CD4-positive, alpha-beta T cell treated with Interleukin-2 at 100 ng/mL for 4 hours (primary cell): ENCODE data around the gene FYN.
"Not testable (repeated sequence)": the region's sequence is repeated elsewhere in the genome, so short reads cannot be mapped to it uniquely, and the experiment has no call there.

Experiments used
- DNase-seq: peaks from one replicate; pipeline ENCODE4 v3.0.0-alpha.2; 2020; ENCODE audit warnings: low spot score

FYN gene

DNA sequence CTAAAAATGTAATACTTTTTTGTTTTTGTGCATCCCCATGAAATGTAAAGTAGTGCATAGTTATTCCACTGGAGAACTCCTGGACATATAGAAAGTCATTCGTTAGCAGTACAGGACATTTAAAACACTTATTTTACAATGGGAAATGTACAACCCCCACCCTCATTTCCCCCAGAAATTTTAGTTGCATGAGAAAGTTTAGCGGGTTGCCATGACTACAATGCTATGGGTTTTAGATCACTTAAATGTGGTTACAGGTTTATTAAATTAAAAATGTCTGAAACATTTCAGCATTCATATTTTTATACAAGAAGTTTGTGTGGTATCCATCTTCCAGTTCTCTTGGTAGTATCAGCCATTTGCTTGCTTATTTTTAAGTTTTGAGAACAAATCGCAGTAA, 212.7 kb downstream of the FYN start:
- no peak for DNase-seq

DNA sequence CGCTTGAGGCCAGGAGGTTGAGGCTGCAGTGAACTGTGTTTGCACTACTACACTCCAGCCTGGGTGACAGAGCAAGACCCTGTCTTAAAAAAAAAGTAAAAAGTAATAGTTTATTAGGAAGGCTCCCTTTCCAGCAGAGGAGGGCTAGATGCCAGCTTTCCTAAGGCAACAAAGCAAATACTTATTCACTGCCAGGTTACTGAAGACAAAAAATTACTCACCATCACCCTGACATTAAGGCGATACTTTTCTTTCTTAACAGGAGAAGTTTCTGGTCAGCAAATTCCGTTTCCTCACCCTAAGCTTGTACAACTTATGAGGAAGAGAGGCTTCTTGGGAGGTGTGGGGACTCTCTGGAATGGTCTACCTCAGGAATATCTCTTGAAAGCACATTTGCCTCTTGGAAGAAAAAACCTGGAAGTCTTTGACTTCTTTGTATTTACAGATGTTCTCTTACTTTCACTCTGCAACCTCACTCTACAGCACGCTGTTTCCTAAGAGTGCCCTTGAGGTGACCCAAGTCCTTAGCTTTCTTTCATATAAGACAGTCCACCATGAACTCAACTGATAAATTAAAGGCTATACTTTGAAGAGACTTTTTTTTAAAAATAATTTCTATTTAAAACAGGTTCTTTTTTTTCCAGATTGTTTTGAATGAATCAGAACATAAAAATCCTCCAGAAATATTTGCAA, 214.6 kb downstream of the FYN start:
- no peak for DNase-seq

DNA sequence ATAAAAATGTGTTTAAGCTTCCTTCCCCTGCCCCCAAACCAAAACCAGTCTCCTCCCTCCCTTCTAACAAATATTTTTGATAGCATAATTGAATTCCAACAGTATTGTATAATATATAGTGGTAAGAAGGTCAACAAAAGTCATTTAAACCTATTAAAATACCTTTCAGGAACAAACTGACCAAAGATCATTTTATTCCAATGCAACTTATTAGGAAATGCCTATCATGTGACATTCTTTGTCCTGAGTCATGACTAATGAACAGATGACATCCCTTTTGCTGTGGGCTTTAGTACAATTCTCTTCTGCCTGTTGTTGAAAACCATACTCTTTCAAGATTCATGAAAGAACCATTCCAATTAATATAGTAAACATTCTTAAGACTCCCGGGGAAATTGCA, 216.1 kb downstream of the FYN start:
- DNase-seq: no peak

DNA sequence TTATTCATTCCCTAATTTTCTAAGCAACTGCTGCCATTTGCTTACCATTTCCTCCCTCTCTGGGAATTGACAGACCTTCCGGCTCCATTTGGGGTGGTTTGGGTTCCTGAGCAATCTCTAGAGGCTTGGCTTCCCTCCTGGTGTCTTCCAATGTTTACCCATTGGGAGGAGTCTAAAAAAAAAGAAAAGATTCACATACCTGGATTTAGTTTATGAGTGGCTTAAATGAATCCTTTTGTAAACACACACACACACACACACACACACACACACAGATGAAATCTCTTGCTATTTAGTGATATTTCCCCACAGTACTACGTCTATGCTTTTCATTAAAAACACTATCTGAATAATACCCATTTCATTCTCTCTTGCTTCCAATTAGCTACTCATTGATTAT, 219.3 kb downstream of the FYN start:
- DNase-seq: no peak

DNA sequence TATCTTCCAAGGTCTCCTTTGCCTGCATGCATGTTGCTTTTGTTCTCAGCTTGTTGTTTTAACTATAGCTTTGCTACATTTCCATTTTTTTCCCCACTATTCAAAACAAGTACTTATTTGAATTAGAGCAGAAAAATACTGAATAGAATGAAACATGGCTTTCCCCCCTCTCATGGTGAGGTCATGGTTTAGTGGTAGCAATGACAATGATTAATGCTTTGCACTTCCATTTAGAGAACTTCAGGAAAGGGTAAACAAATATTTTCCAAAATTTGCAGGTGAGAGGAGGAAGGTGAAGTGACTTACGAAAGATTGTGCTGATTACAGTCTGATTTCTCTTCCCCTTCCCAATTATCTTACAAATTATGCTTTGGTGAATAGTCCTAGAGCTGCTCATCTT, 219.8 kb downstream of the FYN start:
- no peak for DNase-seq

DNA sequence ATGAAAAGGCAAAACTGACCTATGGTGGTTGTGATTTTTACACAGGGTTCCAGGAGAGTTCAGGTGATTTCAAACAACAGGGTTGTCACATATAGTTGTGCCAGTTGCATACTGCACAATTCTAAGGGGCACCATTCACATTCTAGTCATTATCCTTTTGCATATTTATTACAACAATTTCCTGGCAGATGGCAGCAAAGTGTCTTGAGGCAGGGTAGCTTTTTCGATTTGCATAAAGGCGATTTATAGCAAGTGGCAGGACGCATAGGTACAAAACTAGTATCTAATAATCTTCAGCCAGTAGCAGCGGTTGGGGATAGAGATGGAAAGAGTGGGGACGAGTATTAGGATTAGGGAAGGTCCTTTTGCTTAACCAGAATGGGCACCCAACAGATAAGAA, 221.1 kb downstream of the FYN start:
- DNase-seq: no peak

DNA sequence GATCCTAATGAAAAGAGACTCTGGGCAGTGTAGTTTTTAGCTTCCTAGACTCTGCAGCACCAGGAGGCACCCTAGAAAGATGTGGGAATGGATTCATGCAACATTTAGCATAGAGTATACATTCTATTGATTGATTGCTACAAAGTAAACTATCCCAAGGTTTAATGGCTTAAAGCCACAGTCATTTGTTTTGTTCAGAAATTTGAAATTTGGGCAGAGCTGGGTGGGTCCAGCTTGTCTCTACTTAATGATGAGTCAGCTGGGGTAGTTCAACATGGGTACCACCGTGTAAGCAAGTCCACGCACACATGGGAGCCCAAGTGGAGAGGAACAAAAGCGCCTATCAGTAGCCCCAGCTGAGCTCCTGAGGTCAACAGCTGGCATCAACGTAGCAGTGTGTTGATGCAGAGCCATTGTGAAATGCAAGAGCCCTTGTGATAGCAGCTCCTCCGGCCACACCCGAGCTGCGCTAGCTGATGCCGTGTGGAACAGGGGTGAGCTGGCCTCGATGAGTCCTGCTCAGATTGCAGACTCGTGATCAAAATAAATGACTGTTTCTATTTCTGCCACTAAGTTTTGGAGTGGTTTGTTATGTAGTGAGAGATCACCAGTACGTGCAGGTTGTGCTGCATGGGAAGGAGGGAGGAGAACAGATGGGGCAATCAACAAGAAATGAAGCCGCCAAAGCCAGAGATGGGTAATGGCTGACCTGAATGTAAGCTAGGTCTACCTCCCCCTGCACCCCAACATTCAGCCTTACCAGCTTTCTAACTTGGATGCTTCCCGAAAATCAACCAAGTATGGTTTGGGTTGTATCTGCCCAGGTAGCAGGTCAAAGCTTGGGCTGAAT, 221.8 kb downstream of the FYN start:
- no peak for DNase-seq

DNA sequence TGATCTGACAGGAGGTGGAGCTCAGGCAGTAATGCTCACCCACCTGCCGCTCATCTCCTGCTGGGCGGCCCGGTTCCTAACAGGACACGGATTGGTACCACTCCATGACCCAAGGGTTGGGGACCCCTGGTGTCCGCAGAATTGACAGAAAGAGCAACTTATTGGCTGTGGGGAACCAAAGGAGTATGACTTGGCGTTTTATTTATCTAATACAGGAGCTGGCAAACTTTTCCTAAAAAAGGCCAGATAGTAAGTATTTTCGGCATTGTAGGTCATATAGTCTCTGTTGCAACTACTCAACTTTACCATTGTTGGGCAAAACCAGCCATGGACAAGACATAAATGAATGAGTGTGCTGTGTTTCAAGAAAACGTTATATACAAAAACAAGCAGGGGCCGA, 223.2 kb downstream of the FYN start:
- no peak for DNase-seq

DNA sequence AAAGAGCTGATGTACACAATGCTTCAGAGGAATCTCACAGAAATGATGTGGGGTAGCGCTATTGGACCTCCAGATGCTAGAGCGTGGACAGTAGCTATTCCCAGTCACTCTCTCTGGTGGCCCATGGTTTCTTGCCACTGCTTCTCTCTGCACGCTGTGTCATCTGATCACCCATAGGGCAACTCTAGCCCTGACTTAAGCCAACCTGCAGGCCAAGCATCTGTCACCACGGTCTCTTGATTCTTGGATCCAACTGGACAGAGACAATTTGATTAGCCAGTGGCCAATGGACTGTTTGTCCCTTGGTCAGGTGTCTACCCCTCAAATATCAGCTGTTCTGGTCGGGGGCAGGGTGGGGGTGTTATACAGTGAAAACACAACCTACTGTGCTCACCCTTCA, 225.2 kb downstream of the FYN start:
- DNase-seq: no peak

DNA sequence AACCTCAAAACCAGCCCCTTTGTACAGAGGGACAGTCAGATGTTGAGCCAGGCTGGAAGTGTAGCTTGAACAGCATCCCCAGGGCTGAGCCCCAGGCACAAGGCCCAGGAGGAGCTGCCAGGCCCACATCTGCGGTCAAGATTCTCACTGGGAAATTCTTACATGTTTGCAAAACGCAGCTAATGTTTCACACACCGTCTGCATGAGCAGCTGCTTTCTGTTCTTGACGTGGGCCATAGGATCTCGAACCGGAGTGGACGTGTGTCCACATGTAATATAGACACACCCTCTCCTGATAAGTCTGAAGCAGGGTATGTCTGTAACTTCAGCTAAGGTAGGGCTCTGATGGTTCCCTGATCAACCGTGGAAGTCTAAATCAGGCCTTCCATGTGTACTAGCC, 226.3 kb downstream of the FYN start:
- DNase-seq: no peak

DNA sequence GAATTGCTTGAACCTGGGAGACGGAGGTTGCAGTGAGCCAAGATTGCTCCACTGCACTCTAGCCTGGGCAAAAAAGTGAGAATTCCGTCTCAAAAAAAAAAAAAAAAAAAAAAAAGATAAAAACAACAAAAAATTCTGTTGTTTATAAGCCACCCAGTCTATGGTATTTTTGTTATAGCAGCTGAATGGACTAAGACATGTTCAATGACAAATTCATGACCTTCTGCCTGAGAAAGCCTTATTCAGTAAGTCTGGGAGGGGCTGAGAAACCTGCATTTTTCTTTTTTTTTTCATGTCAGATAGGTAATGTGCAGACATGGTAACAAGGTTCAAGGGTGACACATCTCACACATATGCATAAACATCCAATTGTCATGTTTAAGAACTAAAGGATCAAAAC, 227.2 kb downstream of the FYN start:
- no peak for DNase-seq

DNA sequence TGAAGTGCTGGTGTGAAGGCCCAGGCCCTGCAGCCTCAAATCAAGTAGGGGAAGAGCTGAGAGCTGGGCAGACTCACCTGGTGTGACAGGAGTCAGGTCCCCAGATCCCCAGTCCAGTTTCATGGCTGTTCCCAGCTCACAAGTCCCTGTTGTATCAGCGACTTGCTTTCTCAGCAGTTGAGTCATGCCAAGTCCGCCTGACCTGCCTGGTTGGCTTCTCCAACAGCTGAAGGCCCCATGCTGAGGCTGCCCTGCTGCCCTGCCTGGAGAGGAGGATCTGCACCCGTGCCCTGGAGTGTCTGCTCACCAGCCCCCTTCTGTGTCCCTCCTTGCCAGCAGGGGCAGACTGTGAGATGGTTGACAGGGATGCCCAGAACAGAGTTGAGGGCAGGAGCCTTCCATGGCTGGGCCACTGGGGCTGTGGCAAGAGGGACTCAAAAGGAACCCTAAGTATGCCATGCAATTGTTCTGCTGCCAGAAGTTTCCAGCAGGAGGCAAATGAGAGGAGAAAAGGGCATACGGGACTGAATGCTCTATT, 228.3 kb downstream of the FYN start:
- no peak for DNase-seq

DNA sequence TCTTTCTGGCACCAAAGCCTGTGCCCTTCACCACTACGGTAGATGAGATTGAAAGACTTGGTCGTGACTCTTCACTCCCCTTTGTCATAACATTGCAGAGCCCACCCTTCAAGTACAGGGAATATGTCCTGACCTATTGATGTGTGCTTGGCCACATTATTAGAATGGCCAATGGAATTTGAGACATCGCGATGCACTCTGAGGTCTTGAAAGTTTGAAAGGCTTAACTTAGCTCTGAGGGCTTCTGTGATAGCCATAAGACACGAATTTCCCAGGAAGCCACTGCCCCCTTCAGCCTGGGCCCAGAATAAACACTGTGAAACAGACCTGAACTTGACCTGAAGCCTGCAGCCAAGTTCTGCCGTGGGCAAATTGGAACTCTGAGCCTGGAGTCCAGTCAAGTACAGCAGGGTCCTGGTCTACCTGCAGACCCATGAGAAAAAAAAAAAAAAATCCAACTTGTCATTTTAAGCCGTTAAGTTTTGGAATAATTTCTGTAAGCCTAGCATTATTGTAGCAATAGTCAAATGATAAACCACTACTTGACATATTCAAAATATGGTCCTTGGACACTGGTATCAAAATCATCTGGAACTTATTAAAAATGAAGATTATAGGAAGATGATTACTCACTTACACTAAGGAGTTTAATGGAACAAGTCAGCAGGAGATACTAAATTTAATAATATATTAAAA, 230.6 kb downstream of the FYN start:
- peak; percentile 21 for DNase-seq

DNA sequence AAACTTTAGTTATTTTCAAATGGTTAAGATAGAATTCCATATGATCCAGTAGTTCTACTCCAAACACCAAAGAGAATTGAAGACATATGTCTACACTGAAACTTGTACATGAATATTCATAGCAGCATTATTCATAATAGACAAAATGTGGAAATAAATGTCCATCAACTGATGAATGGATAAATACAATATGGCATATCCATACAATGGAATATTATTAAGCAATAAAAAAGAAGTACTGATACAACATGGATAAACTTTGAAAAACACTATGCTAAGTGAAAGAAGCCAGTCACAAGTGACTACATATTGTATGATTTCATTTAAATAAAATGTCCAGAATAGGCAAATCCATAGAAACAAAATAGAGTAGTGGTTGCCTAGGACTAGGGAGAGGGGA, 234.0 kb downstream of the FYN start:
- no peak for DNase-seq

DNA sequence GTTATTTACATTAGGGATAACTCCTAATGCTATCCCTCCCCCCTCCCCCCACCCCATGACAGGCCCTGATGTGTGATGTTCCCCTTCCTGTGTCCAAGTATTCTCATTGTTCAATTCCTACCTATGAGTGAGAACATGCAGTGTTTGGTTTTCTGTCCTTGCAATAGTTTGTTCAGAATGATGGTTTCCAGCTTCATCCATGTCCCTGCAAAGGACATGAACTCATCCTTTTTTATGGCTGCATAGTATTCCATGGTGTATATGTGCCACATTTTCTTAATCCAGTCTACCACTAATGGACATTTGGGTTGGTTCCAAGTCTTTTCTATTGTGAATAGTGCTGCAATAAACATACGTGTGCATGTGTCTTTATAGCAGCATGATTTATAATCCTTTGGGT, 238.3 kb downstream of the FYN start:
- DNase-seq: not testable (repeated sequence)

DNA sequence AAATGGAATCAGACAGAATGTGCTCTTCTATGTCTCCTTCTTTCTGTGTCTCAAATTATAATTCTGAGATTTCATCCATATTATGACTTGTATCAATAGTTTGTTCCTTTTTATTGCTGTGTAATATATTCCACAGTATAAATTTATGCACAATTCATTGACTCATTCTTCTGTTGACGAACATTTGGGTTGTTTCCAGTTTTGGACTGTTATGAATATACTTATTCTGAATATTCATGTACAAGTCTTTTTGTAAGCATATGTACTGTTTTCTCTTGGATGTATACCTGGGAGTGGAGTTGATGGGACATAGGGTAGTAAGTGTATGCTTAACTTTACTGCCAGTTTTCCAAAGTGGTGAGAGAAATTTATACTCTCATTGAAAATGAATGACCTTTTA, 239.4 kb downstream of the FYN start:
- DNase-seq: no peak

DNA sequence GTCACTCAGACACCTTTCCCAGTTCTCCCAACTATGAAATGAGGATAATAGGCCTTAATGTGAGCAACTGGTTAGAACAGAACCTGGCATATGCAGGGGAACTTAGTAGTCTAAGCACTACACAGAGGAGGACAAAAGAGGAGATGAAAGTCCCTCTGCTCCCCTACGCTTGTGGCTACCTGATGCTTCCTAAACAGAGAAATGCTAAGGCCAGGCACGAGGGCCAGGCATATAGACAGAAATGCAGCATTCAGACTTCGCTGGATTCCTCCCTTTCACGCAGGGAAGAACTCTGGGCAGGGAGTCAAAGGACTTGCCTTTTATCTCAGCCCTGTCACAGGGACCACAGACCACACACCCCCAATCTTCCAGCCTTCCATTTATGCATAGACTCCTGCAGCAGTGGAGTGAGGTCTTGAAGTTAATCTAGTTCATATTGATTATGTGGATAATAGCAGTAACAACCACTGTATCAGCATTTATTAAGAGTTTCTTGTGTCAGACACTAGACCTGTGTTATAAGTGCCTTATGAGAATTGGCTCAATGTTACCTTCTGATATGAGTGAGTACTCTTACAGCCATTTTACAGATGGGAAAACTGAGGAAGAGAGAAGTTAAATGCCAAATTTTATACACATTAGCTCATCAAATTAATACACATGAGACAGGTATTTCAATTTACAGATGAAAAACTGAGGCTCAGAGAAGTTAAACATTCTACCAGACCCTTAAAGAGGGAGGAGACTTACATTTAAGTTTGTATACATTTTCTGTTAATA, 240.6 kb downstream of the FYN start:
- DNase-seq: no peak

DNA sequence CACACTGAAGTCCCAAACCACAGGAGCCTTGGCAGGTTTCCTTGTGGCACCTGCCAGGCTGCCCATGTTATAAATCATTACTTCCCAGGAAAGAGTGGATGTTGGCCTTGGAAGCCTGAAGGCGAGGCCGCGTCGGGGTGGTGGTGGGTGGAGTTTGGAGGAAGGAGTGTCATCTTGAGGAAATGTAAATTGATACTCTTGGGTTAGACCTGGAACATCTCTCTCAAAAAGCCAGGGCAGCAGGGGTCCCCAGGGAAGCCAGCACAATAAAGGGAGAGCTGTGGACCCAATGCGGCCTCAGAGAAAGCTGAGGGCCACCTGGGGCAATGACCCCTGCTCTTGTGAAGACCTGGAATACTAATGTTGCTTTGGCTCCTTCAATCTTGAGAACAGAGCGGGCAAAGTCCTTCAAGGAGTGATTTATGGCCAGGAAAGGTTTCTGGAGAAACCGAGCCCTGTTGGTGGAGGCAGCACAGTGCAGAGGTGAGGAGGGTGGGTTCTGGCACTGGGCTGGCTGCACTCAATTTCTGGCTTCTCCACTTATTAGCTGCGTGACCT, 241.3 kb downstream of the FYN start:
- no peak for DNase-seq

DNA sequence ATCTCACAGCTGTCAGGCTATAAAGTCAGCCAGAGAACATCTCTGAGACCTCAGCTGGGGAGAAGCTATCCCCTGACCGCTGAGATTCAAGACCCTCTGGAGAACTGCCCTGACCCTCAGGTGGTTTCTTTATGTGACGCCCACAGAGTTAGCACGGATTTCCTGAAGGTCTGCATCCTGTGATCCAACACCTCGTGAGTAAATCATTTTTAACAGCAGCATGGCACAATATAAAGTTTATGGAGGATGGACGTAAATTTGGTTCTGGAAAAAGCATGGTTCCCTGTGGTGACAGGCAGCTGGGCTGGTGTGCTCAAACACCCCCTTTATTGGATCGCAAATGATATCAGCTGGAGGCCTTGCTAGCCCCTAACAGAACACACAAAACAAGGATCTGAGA, 242.2 kb downstream of the FYN start:
- DNase-seq: no peak

DNA sequence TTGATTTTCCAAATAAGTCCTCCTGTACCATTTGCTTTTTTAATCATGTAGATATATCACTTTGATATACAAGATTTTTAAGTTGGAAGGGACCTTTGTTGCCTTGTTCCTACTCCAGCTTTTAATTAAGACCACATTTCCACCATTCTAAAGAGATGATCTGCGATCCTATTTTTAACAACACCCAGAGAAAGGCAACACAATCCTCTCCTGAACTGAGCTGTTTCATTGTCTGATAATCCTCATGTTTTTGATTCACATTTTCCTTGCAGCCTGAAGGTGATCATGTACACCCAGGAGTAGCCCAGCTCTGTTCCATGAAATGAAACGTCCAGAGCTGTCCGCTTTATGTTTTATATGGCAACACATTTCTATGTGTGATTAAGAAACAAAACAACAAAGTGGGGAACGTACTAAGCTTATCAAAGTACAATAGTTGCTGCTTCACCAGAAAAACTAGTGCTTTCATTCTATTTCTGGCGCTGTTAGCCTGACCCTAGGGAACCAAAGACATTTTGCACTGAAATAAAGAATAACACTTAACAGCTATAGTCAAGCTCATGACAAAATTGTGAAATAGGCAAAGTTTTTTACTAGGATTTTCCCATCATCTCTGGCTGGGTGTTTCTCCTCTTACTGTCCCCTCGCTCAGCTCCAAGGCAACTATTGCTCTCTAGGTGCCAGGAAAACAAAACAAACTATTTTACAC, 245.0 kb downstream of the FYN start:
- no peak for DNase-seq

DNA sequence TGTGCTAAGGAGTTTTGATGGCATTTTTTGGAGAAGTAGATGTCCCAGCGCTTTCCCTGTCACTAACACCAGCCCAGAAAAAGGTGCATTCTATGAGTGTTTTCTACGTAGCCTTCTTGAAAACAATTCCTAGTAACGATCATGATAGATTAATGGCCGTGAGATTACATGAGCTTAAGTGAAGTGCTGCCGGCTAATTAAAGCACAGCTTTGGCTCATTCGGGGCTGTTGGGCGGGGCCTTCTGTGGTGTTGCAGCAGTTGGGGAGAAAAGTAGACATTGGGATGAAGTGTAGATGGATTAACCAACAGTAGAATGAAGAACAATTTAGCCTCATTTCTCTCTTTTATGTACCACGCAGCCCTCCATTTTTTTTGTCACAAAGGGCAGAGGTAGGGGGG, 246.8 kb downstream of the FYN start:
- DNase-seq: no peak
